Hindlimb muscle (tissue), 1 donor: ENCODE results near the gene ABCA5. TPM values are rescaled to one million over a fixed set of nuclear protein-coding genes. Genes with fewer than 3 reads are reported as not detected.
"Not testable (repeated sequence)": the region's sequence is repeated elsewhere in the genome, so short reads cannot be mapped to it uniquely, and the experiment has no call there.

Source experiments
- DNase-seq: peaks from one replicate; pipeline ENCODE4 v3.0.0-alpha.2; 2013
- polyA plus RNA-seq: library from polyadenylated mRNA; unstranded; fragments of 120-200 nt; gene quantifications from one replicate; pipeline ENCODE4 v1.2.1, GENCODE V29; 2013; ENCODE audit not compliant: insufficient read length

ABCA5 gene
- polyA plus RNA-seq, 1 donor, result 22.3 TPM

DNA sequence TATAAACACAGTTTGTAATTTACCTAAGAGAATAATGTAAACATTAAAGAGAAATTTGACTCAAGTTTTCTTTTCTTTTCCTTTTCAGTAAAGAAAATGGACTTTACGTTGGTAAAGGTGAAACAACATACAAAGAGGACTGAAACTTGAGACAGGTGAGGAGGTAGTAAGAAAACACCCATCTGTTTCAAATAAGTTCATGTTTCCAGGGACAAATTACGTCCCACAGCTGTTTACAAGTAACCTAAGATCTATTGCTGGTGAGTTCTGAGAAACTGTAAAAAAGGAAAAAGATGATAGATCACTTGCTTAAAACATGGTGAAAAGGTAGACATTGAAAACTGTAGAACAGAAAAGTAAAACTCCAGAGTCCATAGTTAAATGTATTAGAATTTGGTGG, 4.8 kb upstream of the ABCA5 start:
- DNase-seq, result no peak

DNA sequence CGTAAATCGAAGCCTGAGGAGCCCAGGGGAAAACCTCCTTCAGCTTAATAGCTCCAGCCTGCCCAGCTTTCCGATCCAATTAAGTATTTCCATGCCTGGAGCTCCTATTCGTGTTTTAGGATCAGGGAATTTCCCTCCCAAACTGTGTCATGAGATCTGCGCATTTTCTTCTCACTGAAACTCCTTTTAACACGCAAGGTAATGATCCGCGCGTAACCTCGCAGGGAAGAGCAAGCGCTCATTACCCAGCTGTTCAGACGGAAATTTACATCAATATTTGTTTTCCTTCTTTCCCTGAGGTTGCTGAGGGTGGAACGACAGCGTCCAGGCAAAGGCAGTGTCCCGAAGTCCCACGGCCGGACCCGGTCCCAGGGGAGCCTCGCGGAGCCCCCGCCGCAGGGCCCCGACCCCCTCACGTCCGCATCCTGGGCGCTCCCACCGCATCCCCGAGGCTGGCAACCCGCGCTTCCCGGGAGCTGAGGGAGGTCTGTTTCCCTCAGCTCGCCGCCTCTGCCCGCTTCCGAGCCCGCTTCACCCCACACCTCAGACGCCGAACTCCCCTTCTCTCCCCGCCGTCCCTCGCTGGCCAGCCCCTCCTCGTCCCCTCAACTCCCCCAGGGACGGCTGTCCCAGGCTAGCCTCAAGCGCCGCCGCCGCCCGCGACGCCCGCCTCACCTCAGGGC, 415 bp downstream of the ABCA5 start:
- DNase-seq, result peak; percentile 43

DNA sequence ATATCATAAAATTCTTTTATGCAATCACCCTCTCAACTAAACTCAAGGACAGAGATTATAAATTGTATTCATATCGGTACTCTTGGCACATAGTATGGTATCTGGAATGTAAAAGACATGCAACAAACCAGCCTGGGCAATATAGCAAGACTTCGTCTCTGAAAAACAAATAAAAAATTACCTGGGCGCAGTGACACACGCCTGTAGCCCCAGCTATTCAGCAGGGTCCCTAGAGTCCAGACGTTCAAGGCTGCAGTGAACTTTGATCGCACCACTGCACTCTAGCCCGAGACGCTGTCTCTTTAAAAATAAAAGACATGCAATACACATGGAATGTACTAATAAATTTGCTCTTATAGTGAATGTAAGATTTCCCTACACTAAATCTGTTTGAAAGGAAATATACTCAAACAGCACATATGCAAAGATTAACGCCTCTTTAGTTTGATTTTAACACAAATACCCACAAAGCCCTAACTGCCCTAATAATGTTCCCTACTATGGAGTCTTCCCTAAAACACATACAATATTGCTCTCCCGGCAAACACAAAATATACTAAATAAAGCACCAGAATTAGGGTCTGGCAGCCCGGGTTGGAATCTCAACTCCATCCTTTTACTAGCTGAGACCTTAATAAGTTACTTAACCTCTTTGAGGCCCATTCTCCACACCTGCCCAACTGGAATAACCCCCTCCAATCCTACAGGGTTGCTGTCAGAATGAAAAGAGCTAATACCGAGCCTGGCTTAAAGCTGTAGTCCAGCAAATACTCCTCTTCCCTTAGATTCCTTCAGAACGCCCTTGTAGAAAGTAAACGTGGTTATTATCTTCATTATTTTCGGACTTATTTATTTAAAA, 1.2 kb downstream of the ABCA5 start:
- DNase-seq, result peak; percentile 16

DNA sequence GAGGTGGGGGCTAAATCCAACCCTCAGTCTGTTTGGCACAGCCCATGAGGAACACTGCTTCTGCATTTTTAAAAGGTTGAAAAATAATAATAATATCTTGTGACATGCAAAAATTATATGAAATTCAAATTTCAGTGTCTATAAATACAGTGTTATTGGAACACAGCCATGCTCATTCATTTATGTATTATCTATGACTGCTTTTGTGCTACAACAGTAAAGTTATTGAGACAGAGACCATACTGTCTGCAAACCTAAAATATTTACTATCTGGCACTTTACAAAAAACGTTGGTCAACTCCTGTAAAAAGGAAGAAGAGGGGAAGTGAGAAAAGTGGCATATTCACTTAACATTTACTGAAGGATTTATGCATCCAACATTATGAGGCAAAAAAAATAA, 3.1 kb downstream of the ABCA5 start:
- no peak for DNase-seq

DNA sequence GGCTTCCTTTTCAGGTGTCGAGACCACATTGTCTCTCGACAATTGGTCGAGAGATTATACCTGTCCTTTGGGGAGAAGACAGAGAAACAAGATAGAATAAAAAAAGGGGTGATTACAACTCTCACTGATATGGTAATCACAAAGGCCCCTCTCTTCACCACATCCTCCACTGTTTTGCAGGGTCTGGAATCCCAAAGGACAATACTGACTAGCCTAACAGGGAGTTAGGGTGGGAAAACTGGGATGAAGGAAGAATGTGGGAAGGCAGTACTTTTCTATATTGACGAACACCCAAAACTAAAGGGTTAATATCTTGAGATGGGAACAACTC, 6.1 kb downstream of the ABCA5 start:
- no peak for DNase-seq

DNA sequence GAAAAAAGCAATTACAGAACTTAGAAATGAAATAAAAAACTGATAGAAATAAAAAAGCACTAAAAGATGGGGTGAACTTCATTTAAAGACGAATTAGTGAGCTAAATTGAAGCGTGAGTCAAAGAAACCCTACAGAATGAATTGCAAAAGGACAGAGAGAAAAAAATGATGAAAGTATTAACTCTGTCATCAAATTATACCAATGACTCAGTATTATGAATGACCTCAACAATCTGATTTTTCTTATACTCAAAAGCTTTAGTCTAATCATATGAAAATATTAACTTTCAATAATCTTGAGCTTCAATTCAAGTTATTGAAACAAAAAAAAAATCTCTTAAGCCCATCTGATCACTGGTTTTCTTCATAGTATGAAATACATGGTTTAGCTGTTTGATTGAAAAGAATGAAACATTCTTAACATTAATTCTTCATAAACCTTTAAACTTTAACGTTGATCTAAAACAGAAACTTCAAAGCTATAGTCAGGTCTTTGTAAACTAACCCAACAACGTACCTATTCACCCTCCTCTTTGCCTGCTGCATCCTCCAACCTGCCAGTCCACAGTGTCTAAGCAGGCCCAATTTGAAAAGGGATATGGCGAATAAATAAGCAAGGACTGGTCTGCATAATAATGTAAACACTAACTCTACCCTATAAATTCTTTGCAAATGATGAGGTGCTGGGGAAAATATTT, 6.6 kb downstream of the ABCA5 start:
- DNase-seq, result no peak

DNA sequence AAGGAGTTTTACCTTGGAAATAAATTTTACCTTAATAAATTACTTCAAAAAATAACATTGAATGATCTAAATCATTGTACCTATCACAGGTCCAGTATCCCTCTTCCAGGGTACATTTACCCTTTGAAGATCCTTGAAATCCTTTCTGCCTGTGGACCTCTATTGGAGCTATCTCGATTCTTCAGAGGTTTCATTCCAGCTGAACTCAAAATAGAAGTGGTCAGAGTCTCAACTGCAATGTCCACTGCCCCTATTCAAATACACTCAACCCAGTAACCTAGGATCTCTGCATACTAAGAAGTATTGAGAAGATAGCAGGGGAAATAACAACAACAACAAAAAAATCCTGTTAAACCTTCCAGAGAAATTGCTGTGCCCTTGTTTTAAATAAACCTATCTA, 9.3 kb downstream of the ABCA5 start:
- DNase-seq, result no peak

DNA sequence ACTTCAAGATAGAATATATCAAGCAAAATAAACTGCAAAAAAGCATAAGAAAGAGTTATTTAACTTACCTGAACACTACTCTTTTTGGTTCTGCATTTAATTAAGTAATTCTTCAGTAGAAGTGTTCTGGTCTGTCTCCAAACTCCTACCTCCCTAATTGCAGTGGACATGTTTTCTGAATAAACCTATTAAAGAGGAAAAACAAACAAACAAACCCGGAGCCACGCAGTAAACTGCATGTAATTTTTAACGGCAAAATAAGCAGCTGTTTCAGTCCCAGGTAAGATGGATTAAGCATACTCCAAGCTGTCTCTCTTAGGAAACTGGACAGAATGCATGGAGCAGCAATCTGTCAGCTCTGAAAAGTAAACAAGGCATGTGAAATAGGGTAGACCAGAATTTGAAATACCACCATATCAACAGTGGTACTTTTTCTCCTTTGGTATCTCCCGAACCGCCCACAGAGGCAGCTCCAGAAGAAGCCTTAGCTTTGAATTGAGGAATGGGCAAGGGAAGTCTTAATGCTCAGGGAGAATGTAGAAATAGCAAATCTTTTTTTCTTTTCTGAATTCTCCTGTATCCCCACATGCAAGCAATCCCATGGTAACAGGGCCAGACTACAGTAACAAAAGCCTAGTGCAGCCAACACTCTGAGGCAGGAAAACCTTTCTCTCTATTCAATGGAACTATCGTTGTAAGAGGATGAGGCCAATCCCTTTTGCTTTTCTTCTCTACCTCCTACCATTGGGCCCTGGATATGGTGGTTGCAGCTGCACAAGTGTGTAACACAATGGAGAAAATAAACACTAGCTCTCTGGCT, 12.5 kb downstream of the ABCA5 start:
- DNase-seq, result no peak

DNA sequence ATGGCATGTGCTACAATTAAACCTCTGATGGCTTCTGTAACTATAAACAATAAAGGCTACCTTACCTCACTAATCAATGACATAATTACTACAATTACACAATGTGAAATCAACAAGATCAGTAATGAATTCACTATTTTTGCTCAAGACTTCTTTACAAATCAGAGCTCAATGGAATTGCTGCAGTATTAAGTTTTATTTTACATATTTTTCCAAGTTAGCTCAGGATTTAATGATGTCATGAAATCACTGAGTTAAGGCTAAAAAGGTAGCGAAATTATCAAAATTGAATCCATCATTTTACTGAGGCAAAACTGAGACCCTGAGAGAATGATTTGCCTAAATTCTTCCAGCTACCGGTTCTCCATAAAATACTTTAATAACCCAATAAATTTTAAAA, 21.8 kb downstream of the ABCA5 start:
- no peak for DNase-seq

DNA sequence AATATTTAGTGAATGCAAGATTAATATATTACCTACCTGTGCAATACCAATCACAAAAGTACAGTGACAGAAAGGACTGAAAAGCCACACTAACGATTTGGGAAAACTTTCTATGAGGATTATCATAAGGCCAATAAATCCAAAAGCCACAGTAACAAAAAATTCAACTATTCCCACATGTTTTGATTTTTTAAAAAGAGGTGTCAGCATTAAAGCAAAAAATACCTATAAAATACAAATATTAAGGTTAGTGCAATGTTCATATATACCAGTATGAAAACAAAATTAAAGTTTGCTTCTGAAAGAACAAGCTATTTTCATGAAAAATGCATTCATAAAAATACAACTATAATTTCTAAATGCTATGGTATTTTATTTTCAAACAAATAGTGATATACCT, 24.3 kb downstream of the ABCA5 start:
- no peak for DNase-seq

DNA sequence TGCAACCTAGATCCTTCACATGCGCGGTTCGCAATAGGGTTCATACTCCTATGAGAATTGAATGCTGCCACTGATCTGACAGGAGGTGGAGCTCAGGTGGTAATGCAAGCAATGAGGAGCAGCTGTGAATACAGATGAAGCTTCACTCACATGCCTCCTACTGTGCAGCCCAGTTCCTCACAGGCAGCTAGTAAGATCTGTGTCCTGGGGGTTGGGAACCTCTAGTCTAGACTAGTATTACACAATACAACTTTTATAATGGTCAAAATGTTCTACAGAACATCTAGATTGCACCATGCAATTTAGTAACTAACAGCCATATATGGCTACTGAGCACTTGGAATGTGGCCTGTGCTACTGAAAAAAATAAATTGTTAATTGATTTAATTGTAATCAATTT, 26.7 kb downstream of the ABCA5 start:
- no peak for DNase-seq

DNA sequence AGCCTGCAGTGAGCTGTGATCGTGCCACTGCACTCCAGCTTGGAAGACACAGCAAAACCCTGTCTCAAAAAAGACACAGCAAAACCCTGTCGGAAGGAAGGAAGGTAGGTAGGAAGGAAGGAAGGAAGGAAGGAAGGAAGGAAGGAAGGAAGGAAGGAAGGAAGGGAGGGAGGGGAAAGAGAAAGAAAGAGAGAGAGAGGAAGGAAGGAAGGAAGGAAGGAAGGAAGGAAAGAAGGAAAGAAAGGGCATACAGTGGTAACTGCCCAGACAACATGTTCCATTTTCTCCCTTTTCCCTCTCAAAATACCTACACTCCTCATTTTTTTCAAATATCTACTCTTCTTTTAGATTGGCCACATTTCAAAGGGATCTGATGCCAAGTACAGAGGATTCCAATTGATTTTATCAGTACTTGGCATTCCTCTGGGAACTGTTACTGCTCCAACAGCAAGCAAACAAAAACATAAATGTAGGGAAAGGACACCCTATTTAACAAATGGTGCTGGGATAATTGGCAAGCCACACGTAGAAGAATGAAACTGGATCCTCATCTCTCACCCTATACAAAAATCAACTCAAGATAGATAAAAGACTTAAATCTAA, 28.7 kb downstream of the ABCA5 start:
- DNase-seq, result not testable (repeated sequence)

DNA sequence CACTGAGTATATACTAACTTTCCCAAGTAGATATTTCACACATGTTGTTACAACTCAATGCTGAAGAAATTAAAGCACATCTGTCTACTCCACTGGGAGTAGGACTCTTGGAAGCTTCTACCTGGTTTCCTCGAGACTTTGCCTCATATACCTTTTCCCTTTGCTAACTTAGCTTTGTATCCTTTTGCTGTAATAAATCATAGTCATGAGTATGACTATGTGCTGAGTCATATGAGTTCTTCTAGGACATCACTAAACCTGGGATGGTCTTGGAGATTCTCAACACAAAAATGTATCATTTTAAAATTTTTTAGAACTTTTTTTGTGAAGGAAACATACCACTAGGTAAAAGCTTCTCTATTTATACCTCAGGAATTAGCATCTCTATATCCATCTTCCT, 39.8 kb downstream of the ABCA5 start:
- DNase-seq, result no peak

DNA sequence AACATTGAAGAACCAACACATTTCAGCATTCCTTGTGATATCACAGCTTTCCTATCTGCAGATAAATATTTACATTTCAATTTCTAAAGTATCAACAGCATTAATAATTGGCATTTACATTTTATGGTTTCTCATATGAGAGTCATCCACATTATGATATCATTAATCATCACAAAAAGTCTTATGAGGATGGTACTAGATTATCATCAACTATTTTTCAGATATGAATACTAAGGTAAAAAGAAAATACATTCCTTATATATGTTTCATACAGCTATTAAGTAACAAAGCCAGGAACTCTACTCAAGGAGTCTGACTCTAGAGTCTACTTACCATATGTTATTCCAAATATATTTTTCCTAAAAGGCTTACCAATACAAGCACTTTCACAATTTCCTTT, 40.7 kb downstream of the ABCA5 start:
- DNase-seq, result no peak

DNA sequence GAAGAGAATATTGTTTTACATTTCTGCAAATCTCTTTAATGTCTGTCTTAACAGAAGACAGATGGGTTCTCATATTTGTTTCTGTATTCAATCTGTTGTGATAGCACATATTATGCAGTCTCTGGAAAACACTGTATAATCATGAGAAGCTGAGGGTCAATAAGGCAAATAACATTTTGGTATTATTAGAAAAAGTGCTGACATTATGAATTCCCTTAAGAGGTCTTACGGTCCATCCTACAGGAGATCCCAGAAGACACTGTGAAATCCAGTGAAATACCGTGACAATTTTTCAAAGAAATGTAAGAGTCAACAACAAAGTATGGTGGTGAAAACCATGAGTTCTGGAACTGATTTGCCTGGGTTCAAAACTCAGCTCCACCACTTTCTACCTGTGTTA, 42.3 kb downstream of the ABCA5 start:
- no peak for DNase-seq

DNA sequence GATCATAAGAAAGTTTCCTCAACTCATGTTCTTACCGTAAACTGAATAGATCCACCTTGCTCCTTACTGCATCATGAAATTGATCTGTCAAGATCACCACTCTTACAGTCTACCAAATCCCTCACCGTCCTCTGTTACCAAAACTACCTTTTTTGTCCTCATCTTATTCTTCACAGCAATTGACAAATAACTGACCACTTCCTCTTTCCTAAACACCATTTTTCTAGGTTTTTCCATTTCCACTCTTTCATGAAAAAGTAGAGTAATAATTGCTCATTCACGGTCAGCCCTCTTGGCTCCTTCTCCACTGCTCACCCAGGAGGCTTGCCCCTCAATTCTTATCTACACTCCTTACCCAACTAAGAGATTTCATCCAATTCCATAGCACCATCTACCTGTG, 44.9 kb downstream of the ABCA5 start:
- no peak for DNase-seq

DNA sequence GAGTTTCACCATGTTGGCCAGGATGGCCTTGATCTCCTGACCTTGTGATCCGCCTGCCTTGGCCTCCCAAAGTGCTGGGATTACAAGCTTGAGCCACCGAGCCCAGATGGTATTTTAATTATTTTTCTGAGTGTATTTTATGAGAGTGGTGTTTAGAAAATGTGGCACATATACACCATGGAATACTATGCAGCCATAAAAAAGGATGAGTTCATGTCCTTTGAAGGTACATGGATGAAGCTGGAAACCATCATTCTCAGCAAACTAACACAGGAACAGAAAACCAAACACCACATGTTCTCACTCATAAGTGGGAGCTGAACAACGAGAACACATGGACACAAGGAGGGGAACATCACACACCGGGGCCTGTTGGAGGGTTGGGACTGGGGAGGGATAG, 50.7 kb downstream of the ABCA5 start:
- not testable (repeated sequence) for DNase-seq

DNA sequence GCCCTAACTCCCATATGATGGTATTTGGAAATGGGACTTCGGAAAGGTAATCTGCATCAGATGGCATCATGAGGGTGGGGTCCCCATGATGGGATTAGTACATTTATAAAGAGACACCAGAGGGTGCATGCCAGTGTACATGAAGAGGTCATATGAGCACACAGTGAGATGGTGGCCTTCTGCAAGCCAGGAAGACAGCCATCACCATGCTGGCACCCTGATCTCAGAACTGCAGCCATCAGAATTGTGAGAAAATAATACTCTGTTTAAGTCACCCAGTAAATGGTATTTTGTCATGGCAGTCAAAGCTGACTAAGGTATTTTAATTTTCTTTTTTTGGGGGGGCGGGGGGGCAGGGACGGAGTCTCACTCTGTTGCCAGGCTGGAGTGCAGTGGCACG, 51.2 kb downstream of the ABCA5 start:
- DNase-seq, result no peak

DNA sequence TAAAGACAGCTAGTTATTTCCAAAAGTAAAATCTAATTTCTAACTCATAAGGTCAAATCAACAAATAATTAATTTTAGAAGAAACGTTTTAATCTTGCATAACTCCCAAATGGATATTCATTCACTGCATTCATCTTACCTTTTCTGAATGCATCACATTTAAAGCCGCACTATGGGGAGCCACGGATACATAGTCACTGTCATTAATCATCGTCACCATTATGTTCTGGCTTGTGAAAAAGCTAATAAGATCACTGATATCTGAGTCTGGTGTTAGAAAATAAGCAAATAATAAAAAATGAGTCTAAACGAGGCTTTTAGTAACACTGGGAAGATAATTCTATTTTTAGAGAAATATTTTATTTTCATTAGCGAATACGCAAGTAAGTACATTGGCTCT, 55.9 kb downstream of the ABCA5 start:
- DNase-seq, result no peak

DNA sequence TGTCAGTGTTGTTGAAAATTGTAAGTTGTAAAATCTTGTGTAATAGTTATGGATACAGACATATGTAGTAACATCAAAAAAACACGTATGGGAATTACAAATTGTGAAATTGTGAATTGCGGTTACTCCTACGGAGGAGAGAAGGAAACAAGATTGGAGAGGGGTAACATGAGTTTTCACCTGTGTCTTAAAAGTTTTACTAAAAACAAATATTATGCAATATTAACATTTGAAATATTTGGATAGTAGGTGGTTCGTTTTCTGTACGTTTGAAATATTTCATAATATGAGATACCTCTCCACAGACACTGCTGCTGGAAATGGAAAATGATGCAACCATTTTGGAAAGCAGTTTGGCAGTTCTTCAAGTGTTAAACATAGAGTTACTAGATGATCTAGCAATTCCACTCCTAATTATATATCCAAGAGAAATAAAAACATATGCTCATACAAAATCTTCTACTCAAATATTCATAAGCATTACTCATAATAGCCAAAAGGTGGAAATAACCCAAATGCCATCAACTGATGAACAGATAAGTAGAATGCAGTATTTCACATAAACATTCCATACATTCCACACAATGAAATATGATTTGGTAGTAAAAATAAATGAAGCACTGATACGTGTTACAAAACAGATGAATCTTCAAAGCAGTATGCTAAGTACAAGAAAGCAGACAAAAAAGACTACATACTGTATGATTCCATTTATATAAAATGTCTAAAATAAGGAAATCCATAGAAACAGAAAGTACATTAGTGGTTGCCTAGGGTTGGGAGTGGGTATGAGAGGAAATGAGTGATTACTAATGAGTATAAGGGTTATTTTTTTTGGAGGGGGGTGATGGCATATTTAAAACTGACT, 57.6 kb downstream of the ABCA5 start:
- no peak for DNase-seq

DNA sequence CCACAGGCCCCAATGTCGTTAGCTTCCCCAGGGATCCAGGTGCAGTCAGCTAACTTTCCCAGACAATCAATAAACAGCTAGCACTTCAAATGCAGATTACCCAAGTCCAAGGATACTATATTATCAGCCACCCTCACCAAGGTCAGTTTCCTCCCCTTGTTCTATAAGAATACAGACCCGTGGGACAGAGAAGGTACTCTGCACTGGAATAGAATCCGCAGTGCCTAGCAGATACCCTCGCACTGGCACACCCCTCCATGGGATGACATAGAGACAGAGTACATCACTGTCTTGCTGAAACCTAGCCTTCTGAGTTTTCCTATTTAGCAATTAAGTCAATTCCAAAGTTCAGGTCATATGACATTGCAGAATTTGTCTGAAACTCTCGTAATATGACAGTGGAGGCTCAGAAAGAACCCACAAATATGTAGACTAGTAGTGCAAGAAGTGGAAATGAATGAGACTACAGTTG, 58.4 kb downstream of the ABCA5 start:
- DNase-seq, result no peak
